ENCODE measurements around the gene WBP4. TPM values are rescaled to one million over a fixed set of nuclear protein-coding genes. Genes with fewer than 3 reads are reported as not detected.
"Not testable (repeated sequence)": the region's sequence is repeated elsewhere in the genome, so short reads cannot be mapped to it uniquely, and the experiment has no call there.

Gene WBP4
- total RNA-seq, 1 experiment from 2014 or later, result 14.5 TPM

DNA sequence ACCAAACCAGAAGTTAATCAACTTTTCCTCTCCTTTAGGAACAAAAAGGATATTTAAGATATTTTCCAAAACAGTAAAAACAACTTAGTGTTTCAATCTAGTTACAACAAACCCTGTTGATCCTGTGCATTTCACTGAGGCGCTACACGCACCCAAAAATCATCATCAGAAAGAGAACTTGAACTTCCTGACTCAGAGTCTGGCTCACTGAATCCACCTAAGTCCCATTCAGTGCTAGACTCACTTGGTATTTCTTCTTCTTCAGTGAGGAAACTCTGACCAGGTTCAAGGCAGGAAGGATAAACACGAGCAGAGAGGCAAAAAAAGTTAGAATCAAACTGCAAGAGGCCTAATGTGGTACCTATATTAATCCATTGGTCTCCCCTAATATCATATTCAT is 69.0 kb downstream of the WBP4 start:
- no peaks in the 10 kb centered on the region for H3K9me3 ChIP-seq (ENCODE audit: control insufficient read depth in 1 of 2, insufficient read depth in 1 of 2, low read depth in 1 of 2, low read length in 2 of 2)
- no peak overlapping the region for H3K27ac ChIP-seq (ENCODE audit: low read depth, low read length)
- H2AFZ ChIP-seq (ENCODE audit: low read depth, low read length, poor library complexity, severe bottlenecking), result no peak overlapping the region
- no TSS peak for BruUV-seq (replicated peaks)
- RAD21 ChIA-PET (ENCODE audit: low non-redundant PET in 1 of 2, low total read pairs in 2 of 2, uncharacterized antibody in 2 of 2, unreplicated experiment in 2 of 2), result no interaction called here
- H3K4me1 ChIP-seq (ENCODE audit: control insufficient read depth in 1 of 2, insufficient read depth in 2 of 2, low read length in 2 of 2), result peaks cover 2 to 15% of the 10 kb centered on the region in 2 experiments; a peak in 2 of 4 replicates
- H3K79me2 ChIP-seq (ENCODE audit: insufficient read depth, low read length), result peaks cover 47% of the 10 kb centered on the region
- H3K4me3 ChIP-seq (replicated peaks in 1 of 2; ENCODE audit: low read depth in 1 of 2, low read length in 2 of 2), result no peak overlapping the region
- intact Hi-C loops (cut with micrococcal nuclease), result no loop called here
- peaks cover 2 to 9% of the 10 kb centered on the region in 2 experiments; a peak in 1 of 4 replicates for H3K36me3 ChIP-seq (ENCODE audit: control insufficient read depth in 1 of 2, insufficient read depth in 2 of 2, low read length in 2 of 2)
- POLR2A ChIA-PET, result no interaction called here
- CTCF ChIA-PET, result no interaction called here
- no peak for ATAC-seq
- no peak for DNase-seq (ENCODE audit: low read depth, low spot score)
- H3K27me3 ChIP-seq (ENCODE audit: insufficient read depth, low read length), result no peaks in the 10 kb centered on the region
- TF ChIP-seq POLR2A (IDR thresholded peaks at IDR 0.05; ENCODE audit: borderline replicate concordance, extremely low read depth, insufficient read depth, insufficient read length) (no peak), SP1 (IDR thresholded peaks at IDR 0.05; ENCODE audit: low read depth) (no peak), CBX3 (IDR thresholded peaks at IDR 0.05; ENCODE audit: low read depth) (no peak), EGR1 (IDR thresholded peaks at IDR 0.05; ENCODE audit: low read depth) (no peak), TCF7L2 (IDR thresholded peaks at IDR 0.05; ENCODE audit: borderline replicate concordance, extremely low read depth, insufficient read depth, insufficient read length) (no peak), ATF3 (IDR thresholded peaks at IDR 0.05) (no peak), RAD21 (IDR thresholded peaks at IDR 0.05; ENCODE audit: low read depth) (no peak), ELF1 (IDR thresholded peaks at IDR 0.05; ENCODE audit: borderline replicate concordance, low read depth) (no peak), YY1 (IDR thresholded peaks at IDR 0.05; ENCODE audit: extremely low read depth, insufficient replicate concordance, low read depth, low read length) (no peak), ZFX (IDR thresholded peaks at IDR 0.05) (no peak), ZBTB33 (IDR thresholded peaks at IDR 0.05; ENCODE audit: extremely low read depth, insufficient replicate concordance, low read length) (no peak), EZH2phosphoT487 (IDR thresholded peaks at IDR 0.05; ENCODE audit: borderline replicate concordance) (no peak)
- TF ChIP-seq, protein P1, sequence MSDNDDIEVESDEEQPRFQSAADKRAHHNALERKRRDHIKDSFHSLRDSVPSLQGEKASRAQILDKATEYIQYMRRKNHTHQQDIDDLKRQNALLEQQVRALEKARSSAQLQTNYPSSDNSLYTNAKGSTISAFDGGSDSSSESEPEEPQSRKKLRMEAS (IDR thresholded peaks at IDR 0.05), result no peak
- no peaks in the 10 kb centered on the region for H4K20me1 ChIP-seq (ENCODE audit: insufficient read depth)
- H3K4me2 ChIP-seq (ENCODE audit: low read length), result no peak overlapping the region
- no peaks in the 10 kb centered on the region for H3K9me2 ChIP-seq (ENCODE audit: insufficient read depth)
- H3K9ac ChIP-seq (ENCODE audit: low read length), result no peak overlapping the region

- H3K27me3 ChIP-seq (ENCODE audit: insufficient read depth, low read length); H3K9me2 ChIP-seq (ENCODE audit: insufficient read depth); BruUV-seq (replicated peaks); H3K9ac ChIP-seq (ENCODE audit: low read length); H4K20me1 ChIP-seq (ENCODE audit: insufficient read depth); CTCF ChIA-PET; H2AFZ ChIP-seq (ENCODE audit: low read depth, low read length, poor library complexity, severe bottlenecking); POLR2A ChIA-PET; DNase-seq (ENCODE audit: low read depth, low spot score); intact Hi-C loops (cut with micrococcal nuclease); H3K4me2 ChIP-seq (ENCODE audit: low read length); RAD21 ChIA-PET (ENCODE audit: low non-redundant PET in 1 of 2, low total read pairs in 2 of 2, uncharacterized antibody in 2 of 2, unreplicated experiment in 2 of 2); H3K4me3 ChIP-seq (replicated peaks in 1 of 2; ENCODE audit: low read depth in 1 of 2, low read length in 2 of 2); H3K9me3 ChIP-seq (ENCODE audit: control insufficient read depth in 1 of 2, insufficient read depth in 1 of 2, low read depth in 1 of 2, low read length in 2 of 2); H3K27ac ChIP-seq (ENCODE audit: low read depth, low read length); ATAC-seq; H3K36me3 ChIP-seq (ENCODE audit: control insufficient read depth in 1 of 2, insufficient read depth in 2 of 2, low read length in 2 of 2): not testable (repeated sequence)
- peaks cover 47% of the 10 kb centered on the region for H3K79me2 ChIP-seq (ENCODE audit: insufficient read depth, low read length)
- peaks cover 2 to 15% of the 10 kb centered on the region in 2 experiments; a peak in 2 of 4 replicates for H3K4me1 ChIP-seq (ENCODE audit: control insufficient read depth in 1 of 2, insufficient read depth in 2 of 2, low read length in 2 of 2)
Observed at GRCh38 chr13:41131189-41131588, 69.9 kb downstream of the WBP4 start.

Data from HCT116 (cell line).